H1 (cell line): Measurements from ENCODE around the gene PRKD1. TPM values are rescaled to one million over a fixed set of nuclear protein-coding genes. Genes with fewer than 3 reads are reported as not detected.

Source experiments
- CTCF ChIA-PET: fragments of 300-600 bp; sonication (Branson Sonifier 250); formaldehyde crosslinking; loops from one replicate; lab custom pipeline; 2021; ENCODE audit not compliant: partially characterized antibody; lab: Charles Lee
- POLR2A ChIA-PET: fragments of 300-600 bp; sonication (Branson Sonifier 250); formaldehyde crosslinking; loops from one replicate; lab custom pipeline; 2021; ENCODE audit warnings: inconsistent platforms; ENCODE audit not compliant: partially characterized antibody; lab: Charles Lee
- DNase-seq, 2 experiments: peaks; one replicate each; pipeline versions ENCODE4 v3.0.0 to v3.0.0-alpha.2; 2010 to 2022; ENCODE audit warnings: low spot score in 2 of 2, low read depth in 1 of 2, mixed read lengths in 1 of 2
- FAIRE-seq: peaks from 2 replicates; lab custom pipeline; 2011; peaks lifted over from hg19 to GRCh38; lab: Jason Lieb, UNC
- H2AFZ ChIP-seq: 2 replicates; pipeline ENCODE4 v1.8.1; 2012; ENCODE audit warnings: low read length, inconsistent platforms
- H2AK5ac ChIP-seq: 2 replicates; pipeline ENCODE4 v1.6.1; 2013; ENCODE audit warnings: low read depth, low read length
- H2BK120ac ChIP-seq: replicated peaks from 2 replicates; pipeline ENCODE3; 2013; ENCODE audit warnings: low read depth, low read length, inconsistent platforms
- H2BK12ac ChIP-seq: 2 replicates; pipeline ENCODE4 v1.6.1; 2013; ENCODE audit warnings: low read depth, low read length
- H2BK15ac ChIP-seq: 2 replicates; pipeline ENCODE4 v1.6.1; 2013; ENCODE audit warnings: low read length
- H2BK20ac ChIP-seq: 2 replicates; pipeline ENCODE4 v1.6.1; 2013; ENCODE audit warnings: low read length
- H2BK5ac ChIP-seq: 2 replicates; pipeline ENCODE4 v1.6.1; 2013; ENCODE audit warnings: low read depth, low read length
- H3K14ac ChIP-seq: 2 replicates; pipeline ENCODE4 v1.6.1; 2013; ENCODE audit warnings: inconsistent platforms; ENCODE audit not compliant: insufficient read length
- H3K18ac ChIP-seq: 2 replicates; pipeline ENCODE4 v1.6.1; 2013; ENCODE audit warnings: low read length; ENCODE audit errors: extremely low read depth
- H3K23ac ChIP-seq: 2 replicates; pipeline ENCODE4 v1.6.1; 2013; ENCODE audit warnings: inconsistent platforms; ENCODE audit not compliant: insufficient read length
- H3K23me2 ChIP-seq: 2 replicates; pipeline ENCODE4 v1.6.1; 2013; ENCODE audit warnings: low read depth, low read length
- H3K27ac ChIP-seq: 2 replicates; pipeline ENCODE4 v1.6.1; 2011; ENCODE audit warnings: low read depth, low read length, inconsistent platforms
- H3K27me3 ChIP-seq, 4 experiments: replicated peaks in 1 of 4; 1 replicate in 1 of 4; 2 replicates in 3 of 4; pipeline versions ENCODE4 v1.6.1 to v1.8.1; 2011 to 2013; ENCODE audit warnings: low read length in 3 of 4, mild to moderate bottlenecking in 3 of 4, inconsistent platforms in 2 of 4, mixed read lengths in 2 of 4, moderate library complexity in 1 of 4; ENCODE audit not compliant: control insufficient read depth in 3 of 4, insufficient read depth in 3 of 4; ENCODE audit errors: extremely low read depth in 1 of 4
- H3K36me3 ChIP-seq, 4 experiments: 2 replicates each; pipeline versions ENCODE4 v1.6.1 to v1.8.1; 2011 to 2013; ENCODE audit warnings: mild to moderate bottlenecking in 4 of 4, low read length in 3 of 4, moderate library complexity in 2 of 4, control low read depth in 1 of 4, inconsistent platforms in 1 of 4; ENCODE audit not compliant: insufficient read depth in 4 of 4, control insufficient read depth in 2 of 4
- H3K4ac ChIP-seq: replicated peaks from 2 replicates; pipeline ENCODE3; 2013; ENCODE audit warnings: low read length, low read depth, mixed read lengths, inconsistent platforms; ENCODE audit not compliant: insufficient read length
- H3K4me1 ChIP-seq, 4 experiments: replicated peaks in 1 of 4; 1 replicate in 1 of 4; 2 replicates in 3 of 4; pipeline versions ENCODE4 v1.6.1 to v1.8.1; 2011 to 2013; ENCODE audit warnings: low read length in 3 of 4, inconsistent platforms in 2 of 4, mixed read lengths in 1 of 4; ENCODE audit not compliant: insufficient read depth in 4 of 4, control insufficient read depth in 3 of 4
- H3K4me2 ChIP-seq, 2 experiments: 2 replicates each; pipeline versions ENCODE4 v1.6.1 to v1.8.1; 2011 to 2013; ENCODE audit warnings: low read depth in 2 of 2, low read length in 2 of 2, control low read depth in 1 of 2, inconsistent platforms in 1 of 2, mild to moderate bottlenecking in 1 of 2; ENCODE audit not compliant: insufficient read depth in 1 of 2
- H3K4me3 ChIP-seq, 4 experiments: fragments of 200-600, 300-600 bp in 1 of 4; sonication (generic), shearing (Covaris generic), sonication (Bioruptor Twin) in 1 of 4; 2 replicates each; pipeline versions ENCODE4 v1.5.1 to v1.8.1; 2011 to 2016; ENCODE audit warnings: low read length in 4 of 4, low read depth in 3 of 4, control low read depth in 2 of 4, inconsistent platforms in 2 of 4, mild to moderate bottlenecking in 2 of 4, mixed read lengths in 1 of 4, moderate library complexity in 1 of 4; ENCODE audit not compliant: insufficient read depth in 2 of 4; ENCODE audit errors: extremely low read depth in 1 of 4
- H3K56ac ChIP-seq: replicated peaks from 2 replicates; pipeline ENCODE3; 2013; ENCODE audit warnings: low read depth, mild to moderate bottlenecking, mixed read lengths, low read length, inconsistent platforms; ENCODE audit not compliant: insufficient read length
- H3K79me1 ChIP-seq: 2 replicates; pipeline ENCODE4 v1.6.1; 2013; ENCODE audit warnings: low read depth, low read length, control low read depth
- H3K79me2 ChIP-seq, 2 experiments: 2 replicates each; pipeline versions ENCODE4 v1.6.1 to v1.8.1; 2012 to 2013; ENCODE audit warnings: low read length in 2 of 2, mild to moderate bottlenecking in 2 of 2, inconsistent platforms in 1 of 2; ENCODE audit not compliant: insufficient read depth in 2 of 2, control insufficient read depth in 1 of 2
- H3K9ac ChIP-seq, 4 experiments: replicated peaks in 1 of 4; 1 replicate in 1 of 4; 2 replicates in 3 of 4; pipeline versions ENCODE4 v1.6.1 to v1.8.1; 2011 to 2013; ENCODE audit warnings: low read depth in 3 of 4, low read length in 3 of 4, control low read depth in 2 of 4, mild to moderate bottlenecking in 2 of 4, moderate library complexity in 2 of 4, inconsistent platforms in 1 of 4; ENCODE audit errors: extremely low read depth in 1 of 4
- H3K9me3 ChIP-seq, 2 experiments: 2 replicates each; pipeline versions ENCODE4 v1.6.1 to v1.8.1; 2012 to 2013; ENCODE audit warnings: mild to moderate bottlenecking in 2 of 2, moderate library complexity in 2 of 2, control low read depth in 1 of 2, inconsistent platforms in 1 of 2, low read depth in 1 of 2, low read length in 1 of 2, mixed read lengths in 1 of 2; ENCODE audit not compliant: insufficient read depth in 2 of 2
- H4K20me1 ChIP-seq, 2 experiments: replicated peaks in 1 of 2; 2 replicates each; pipeline versions ENCODE3 to v1.8.1; 2011 to 2013; ENCODE audit warnings: inconsistent platforms in 2 of 2, low read length in 2 of 2, mild to moderate bottlenecking in 1 of 2; ENCODE audit not compliant: insufficient read depth in 2 of 2, control insufficient read depth in 1 of 2
- H4K5ac ChIP-seq: 2 replicates; pipeline ENCODE4 v1.6.1; 2013; ENCODE audit warnings: low read length, low read depth, mixed read lengths, inconsistent platforms; ENCODE audit not compliant: insufficient read length
- H4K8ac ChIP-seq: 2 replicates; pipeline ENCODE4 v1.8.0; 2013; ENCODE audit warnings: mild to moderate bottlenecking, moderate library complexity, low read length, inconsistent platforms; ENCODE audit not compliant: insufficient read depth; ENCODE audit errors: extremely low read depth
- H4K91ac ChIP-seq: replicated peaks from 2 replicates; pipeline ENCODE3; 2013; ENCODE audit warnings: low read length, mixed read lengths, inconsistent platforms; ENCODE audit not compliant: insufficient read length
- CBX8 ChIP-seq: fragments of 300-800, 300-1000 bp; sonication (generic); IDR thresholded peaks from 2 replicates; pipeline ENCODE4 v1.7.1; 2016; ENCODE audit warnings: low read depth, low read length, borderline replicate concordance
- CHD1 ChIP-seq: IDR thresholded peaks from 2 replicates; pipeline ENCODE4 v1.6.1; 2012; ENCODE audit warnings: low read depth, low read length, improper control_type of control experiment
- EP300 ChIP-seq, 2 experiments: IDR thresholded peaks; 1 replicate in 1 of 2; 2 replicates in 1 of 2; pipeline ENCODE4 v1.6.1; 2011 to 2012; ENCODE audit warnings: low read depth in 2 of 2, low read length in 2 of 2, mild to moderate bottlenecking in 2 of 2, borderline replicate concordance in 1 of 2, inconsistent platforms in 1 of 2, moderate library complexity in 1 of 2
- MAFK ChIP-seq: IDR thresholded peaks from 2 replicates; pipeline ENCODE4 v1.6.1; 2012; ENCODE audit warnings: low read depth, mild to moderate bottlenecking, improper control_type of control experiment, low read length
- PHF8 ChIP-seq: fragments of 200-600 bp; sonication (generic); conservative IDR thresholded peaks from 2 replicates; pipeline ENCODE4 v1.7.1; 2012; ENCODE audit warnings: low read depth, mild to moderate bottlenecking, inconsistent platforms, low read length, moderate library complexity
- POU5F1 ChIP-seq: IDR thresholded peaks from 2 replicates; pipeline ENCODE4 v1.6.1; 2011; ENCODE audit warnings: low read depth, mild to moderate bottlenecking, low read length, moderate library complexity
- RAD21 ChIP-seq, 2 experiments: IDR thresholded peaks in 1 of 2; conservative IDR thresholded peaks in 1 of 2; 2 replicates each; pipeline ENCODE4 v1.6.1; 2011; ENCODE audit warnings: low read depth in 2 of 2, low read length in 2 of 2, improper control_type of control experiment in 1 of 2, inconsistent platforms in 1 of 2, mild to moderate bottlenecking in 1 of 2, moderate library complexity in 1 of 2
- RBBP5 ChIP-seq: IDR thresholded peaks from 2 replicates; pipeline ENCODE4 v1.7.1; 2012; ENCODE audit warnings: low read depth, mild to moderate bottlenecking, inconsistent platforms, low read length, moderate library complexity, borderline replicate concordance
- SAP30 ChIP-seq: fragments of 300-600 bp; sonication (generic); IDR thresholded peaks from 2 replicates; pipeline ENCODE4 v1.7.1; 2012; ENCODE audit warnings: low read length, moderate library complexity, mild to moderate bottlenecking, inconsistent platforms; ENCODE audit not compliant: insufficient read depth, insufficient replicate concordance
- SIRT6 ChIP-seq: IDR thresholded peaks from one replicate; pipeline ENCODE4 v1.7.1; 2012; ENCODE audit warnings: low read length, inconsistent platforms
- SIX5 ChIP-seq: IDR thresholded peaks from 2 replicates; pipeline ENCODE4 v1.6.1; 2011; ENCODE audit warnings: mild to moderate bottlenecking, low read depth, low read length
- TBP ChIP-seq: IDR thresholded peaks from 2 replicates; pipeline ENCODE4 v1.6.1; 2011; ENCODE audit warnings: low read depth, low read length, improper control_type of control experiment
- TEAD4 ChIP-seq: IDR thresholded peaks from 2 replicates; pipeline ENCODE4 v1.6.1; 2012; ENCODE audit warnings: low read depth, low read length, inconsistent platforms, mixed read lengths
- ZNF274 ChIP-seq: IDR thresholded peaks from 2 replicates; pipeline ENCODE4 v1.7.0; 2012; ENCODE audit warnings: low read length, borderline replicate concordance; ENCODE audit errors: extremely low read depth
- WGBS, 2 experiments: shearing (Covaris generic) in 1 of 2; methylation state at CpG; one replicate each; pipeline versions ENCODE4 v1.1.6 to v1.1.7; 2013 to 2015; ENCODE audit warnings: low lambda C conversion rate in 2 of 2, mixed read lengths in 2 of 2, inconsistent platforms in 1 of 2, low coverage in 1 of 2, missing lambda C conversion rate in 1 of 2; ENCODE audit not compliant: insufficient replicate concordance in 2 of 2, insufficient coverage in 1 of 2, insufficient read length in 1 of 2; ENCODE audit errors: extremely low coverage in 1 of 2, missing lambda C conversion rate in 1 of 2; 5-methylcytosine and 5-hydroxymethylcytosine counted together
- polyA plus RNA-seq, 7 experiments: library from polyadenylated mRNA; depleted of rRNA in 3 of 7; stranded (reverse) in 5 of 7; unstranded in 2 of 7; fragments of >200 nt in 5 of 7; fragments of 200-250 nt in 2 of 7; gene quantifications; 1 replicate in 5 of 7; 2 replicates in 1 of 7; 4 replicates in 1 of 7; pipeline versions ENCODE4 v1.2.1 to v1.2.3, GENCODE V29; 2011 to 2013; ENCODE audit warnings: missing spikeins in 2 of 7, mixed read lengths in 2 of 7
- total RNA-seq: library from RNA; stranded (reverse); fragmentation: NEBNext Ultra II Directional; extraction: Animal tissue kit (Norgen Biotek cat#: 25700); gene quantifications from 2 replicates; pipeline ENCODE4 v1.2.1, GENCODE V29; 2021

The PRKD1 gene
- total and polyA plus RNA-seq, 2 of the 8 experiments (the other 6 are each of a cell fraction or from before 2014, with no cell fraction given) = 3.6 to 6.8 TPM

GRCh38 chr14:29788093-29788492 is 139.6 kb downstream of the PRKD1 start:
- H3K18ac ChIP-seq = no peak overlapping the region
- POLR2A ChIA-PET = no interaction called here

More at GRCh38 chr14:29788093-29788492, 139.6 kb downstream of the PRKD1 start:
- H2AFZ ChIP-seq = no peak overlapping the region
- no peak overlapping the region for H3K56ac ChIP-seq
- 61% methylated on average over 2 of the region's 2 CpGs; no CpG with 5 or more reads in 1 of the 2 experiments for WGBS, 2 experiments
- no peaks in the 10 kb centered on the region for H3K36me3 ChIP-seq
- H3K79me1 ChIP-seq = no peaks in the 10 kb centered on the region
- no peaks in the 10 kb centered on the region for H3K27me3 ChIP-seq
- FAIRE-seq (no peak), DNase-seq (no peak)
- H3K9me3 ChIP-seq = no peaks in the 10 kb centered on the region
- no peaks in the 10 kb centered on the region for H3K4me1 ChIP-seq
- H3K79me2 ChIP-seq = no peaks in the 10 kb centered on the region
- no peak overlapping the region for H3K27ac ChIP-seq
- TF ChIP-seq POU5F1 (no peak), ZNF274 (no peak), CBX8 (no peak), TEAD4 (no peak), EP300 (IDR thresholded peaks at IDR 0.05; ENCODE audit: borderline replicate concordance in 1 of 2, low read depth in 2 of 2, low read length in 2 of 2) (no peak), SAP30 (no peak), PHF8 (no peak), MAFK (no peak), TBP (no peak), SIX5 (no peak), SIRT6 (no peak), CHD1 (no peak), RAD21 (IDR thresholded peaks at IDR 0.05 in 1 of 2, conservative IDR thresholded peaks at IDR 0.05 in 1 of 2; ENCODE audit: low read depth in 2 of 2, low read length in 2 of 2) (no peak), RBBP5 (no peak)
- H3K9ac ChIP-seq = no peak overlapping the region
- H2BK15ac ChIP-seq = no peak overlapping the region
- no peak overlapping the region for H3K4me2 ChIP-seq
- CTCF ChIA-PET = interaction anchor here (1.2 kb wide), 1 partner anchor 26 kb away, joined by 3 read pairs; no protein-coding TSS in a partner anchor
- H2BK5ac ChIP-seq = no peak overlapping the region
- no peak overlapping the region for H4K5ac ChIP-seq
- no peak overlapping the region for H2BK12ac ChIP-seq
- no peaks in the 10 kb centered on the region for H4K20me1 ChIP-seq
- no peak overlapping the region for H2BK20ac ChIP-seq
- no peak overlapping the region for H3K4ac ChIP-seq
- H4K8ac ChIP-seq = no peak overlapping the region
- H3K23me2 ChIP-seq = no peaks in the 10 kb centered on the region
- no peak overlapping the region for H2BK120ac ChIP-seq
- H2AK5ac ChIP-seq = no peak overlapping the region
- H3K14ac ChIP-seq = no peak overlapping the region
- no peak overlapping the region for H4K91ac ChIP-seq
- H3K4me3 ChIP-seq = no peak overlapping the region
- H3K23ac ChIP-seq = no peak overlapping the region
